Measurements from ENCODE around the gene IDH3B.

DNA sequence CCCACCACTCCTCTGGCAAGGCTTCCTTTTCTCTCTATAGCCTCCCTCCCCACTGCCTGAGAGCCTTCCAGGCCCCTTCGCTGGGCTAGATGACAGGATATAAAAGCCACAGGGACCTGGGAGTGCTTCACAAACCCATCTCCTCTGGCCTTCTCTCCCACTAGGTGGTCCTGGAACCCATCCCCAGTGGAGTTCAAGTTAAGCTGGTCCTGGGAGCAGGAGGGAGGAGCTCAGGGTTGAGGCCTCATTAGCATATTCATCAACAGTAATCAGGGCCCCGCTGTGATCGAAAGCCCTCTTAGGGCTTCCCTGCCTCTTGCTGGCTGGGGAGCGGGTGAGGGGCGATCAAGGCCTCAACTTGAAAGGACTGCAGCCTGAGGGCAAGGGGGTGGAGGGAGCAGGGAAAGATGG, 37.7 kb upstream of the IDH3B start:
- TF ChIP-seq, protein P1, sequence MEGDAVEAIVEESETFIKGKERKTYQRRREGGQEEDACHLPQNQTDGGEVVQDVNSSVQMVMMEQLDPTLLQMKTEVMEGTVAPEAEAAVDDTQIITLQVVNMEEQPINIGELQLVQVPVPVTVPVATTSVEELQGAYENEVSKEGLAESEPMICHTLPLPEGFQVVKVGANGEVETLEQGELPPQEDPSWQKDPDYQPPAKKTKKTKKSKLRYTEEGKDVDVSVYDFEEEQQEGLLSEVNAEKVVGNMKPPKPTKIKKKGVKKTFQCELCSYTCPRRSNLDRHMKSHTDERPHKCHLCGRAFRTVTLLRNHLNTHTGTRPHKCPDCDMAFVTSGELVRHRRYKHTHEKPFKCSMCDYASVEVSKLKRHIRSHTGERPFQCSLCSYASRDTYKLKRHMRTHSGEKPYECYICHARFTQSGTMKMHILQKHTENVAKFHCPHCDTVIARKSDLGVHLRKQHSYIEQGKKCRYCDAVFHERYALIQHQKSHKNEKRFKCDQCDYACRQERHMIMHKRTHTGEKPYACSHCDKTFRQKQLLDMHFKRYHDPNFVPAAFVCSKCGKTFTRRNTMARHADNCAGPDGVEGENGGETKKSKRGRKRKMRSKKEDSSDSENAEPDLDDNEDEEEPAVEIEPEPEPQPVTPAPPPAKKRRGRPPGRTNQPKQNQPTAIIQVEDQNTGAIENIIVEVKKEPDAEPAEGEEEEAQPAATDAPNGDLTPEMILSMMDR (IDR thresholded peaks at IDR 0.05 in 2 of 3, conservative IDR thresholded peaks at IDR 0.05 in 1 of 3; ENCODE audit: borderline replicate concordance in 1 of 3, insufficient read depth in 1 of 3, low read depth in 2 of 3, low read length in 2 of 3): no peak
- TF ChIP-seq EZH2 (IDR thresholded peaks at IDR 0.05) (no peak), POLR2A (IDR thresholded peaks at IDR 0.05; ENCODE audit: borderline replicate concordance, extremely low read depth, insufficient read depth, insufficient read length) (no peak), CEBPB (IDR thresholded peaks at IDR 0.05; ENCODE audit: low read depth) (no peak), ZNF274 (IDR thresholded peaks at IDR 0.05; ENCODE audit: low read depth, low read length) (no peak), EZH2phosphoT487 (IDR thresholded peaks at IDR 0.05; ENCODE audit: borderline replicate concordance) (no peak), POLR2AphosphoS5 (IDR thresholded peaks at IDR 0.05; ENCODE audit: low read depth, low read length) (no peak), FOSL1 (IDR thresholded peaks at IDR 0.05; ENCODE audit: low read depth) (no peak)
- TF ChIP-seq, protein P2, sequence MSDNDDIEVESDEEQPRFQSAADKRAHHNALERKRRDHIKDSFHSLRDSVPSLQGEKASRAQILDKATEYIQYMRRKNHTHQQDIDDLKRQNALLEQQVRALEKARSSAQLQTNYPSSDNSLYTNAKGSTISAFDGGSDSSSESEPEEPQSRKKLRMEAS (IDR thresholded peaks at IDR 0.05): no peak
